Amniotic stem cell (primary cell): ENCODE results near the gene BASP1.
A peak's percentile ranks its signal among the peaks of the same experiment; 100 is the strongest.
"Not testable (repeated sequence)": the region's sequence is repeated elsewhere in the genome, so short reads cannot be mapped to it uniquely, and the experiment has no call there.

ENCODE experiments used
- DNase-seq: peaks from one replicate; lab custom pipeline; 2025; lab: John Stamatoyannopoulos, UW

BASP1 gene

DNA sequence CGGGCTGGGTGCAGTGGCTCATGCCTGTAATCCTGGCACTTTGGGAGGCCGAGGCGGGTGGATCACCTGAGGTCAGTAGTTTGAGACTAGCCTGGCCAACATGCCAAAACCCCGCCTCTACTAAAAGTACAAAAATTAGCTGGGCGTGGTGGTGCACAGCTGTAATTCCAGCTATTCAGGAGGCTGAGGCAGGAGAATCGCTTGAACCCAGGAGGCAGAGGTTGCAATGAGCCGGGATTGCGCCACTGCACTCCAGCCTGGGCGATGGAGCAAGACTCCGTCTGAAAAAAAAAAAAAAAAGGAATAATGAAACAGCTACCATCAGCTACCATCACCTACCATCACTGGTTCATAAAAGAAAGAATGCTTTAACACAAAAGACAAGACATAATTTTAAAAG is 25.9 kb upstream of the BASP1 start:
- DNase-seq, result not testable (repeated sequence)

DNA sequence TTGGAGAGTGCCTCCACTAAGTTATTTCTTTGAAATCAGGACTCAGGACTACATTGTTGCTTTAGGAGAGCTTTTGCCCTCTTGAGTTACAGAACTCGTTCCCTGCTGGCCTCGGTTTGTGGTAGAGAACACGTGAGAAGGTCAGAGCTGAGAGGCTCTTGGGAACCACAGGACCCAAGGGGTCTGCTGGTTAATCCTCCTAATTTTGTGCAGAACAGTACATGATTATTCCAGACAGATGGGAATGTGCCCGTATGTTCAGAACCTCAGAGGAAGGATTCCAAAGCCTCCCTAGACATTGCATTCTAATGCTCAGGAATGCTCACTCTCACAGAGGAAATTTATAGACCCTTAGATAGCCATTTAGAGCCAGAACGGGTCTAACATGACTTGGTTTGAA is 25.2 kb upstream of the BASP1 start:
- no peak for DNase-seq

DNA sequence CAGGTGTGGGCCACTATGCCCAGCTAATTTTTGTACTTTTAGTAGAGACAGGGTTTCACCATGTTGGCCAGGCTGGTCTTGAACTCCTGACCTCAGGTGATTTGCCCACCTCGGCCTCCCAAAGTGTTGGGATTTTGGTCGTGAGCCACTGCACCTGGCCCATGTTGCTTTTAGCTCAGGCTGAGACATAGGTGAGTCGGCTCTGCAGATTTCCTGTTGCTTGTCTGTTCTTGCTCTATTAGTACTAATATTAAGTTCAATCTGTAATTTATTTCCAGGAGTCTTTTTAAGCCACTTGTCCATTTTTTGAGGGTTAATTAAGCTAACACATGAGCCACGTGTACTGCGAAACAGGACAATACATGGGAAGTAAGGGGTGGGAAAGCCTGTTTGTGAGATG is 21.4 kb upstream of the BASP1 start:
- DNase-seq, result no peak

DNA sequence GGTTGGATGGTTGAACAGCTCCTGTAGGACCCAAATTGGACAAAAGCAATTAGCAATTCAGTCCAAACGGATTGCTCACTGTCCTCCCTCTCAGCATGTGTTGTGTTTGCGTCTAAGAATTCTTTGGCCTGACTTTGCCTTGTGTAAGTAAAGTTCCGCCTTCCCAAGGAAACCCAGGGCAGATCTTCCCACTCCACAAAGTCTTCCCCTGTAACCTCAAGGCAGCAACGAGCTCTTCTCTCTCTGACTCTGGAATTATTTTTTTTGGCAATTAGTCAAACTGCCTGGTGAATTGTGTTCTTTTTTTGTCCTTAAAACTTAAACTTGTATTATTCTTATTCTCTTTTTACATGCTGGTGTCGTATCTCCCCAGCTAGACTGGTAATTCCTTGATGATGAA is 20.7 kb upstream of the BASP1 start:
- DNase-seq, result no peak

DNA sequence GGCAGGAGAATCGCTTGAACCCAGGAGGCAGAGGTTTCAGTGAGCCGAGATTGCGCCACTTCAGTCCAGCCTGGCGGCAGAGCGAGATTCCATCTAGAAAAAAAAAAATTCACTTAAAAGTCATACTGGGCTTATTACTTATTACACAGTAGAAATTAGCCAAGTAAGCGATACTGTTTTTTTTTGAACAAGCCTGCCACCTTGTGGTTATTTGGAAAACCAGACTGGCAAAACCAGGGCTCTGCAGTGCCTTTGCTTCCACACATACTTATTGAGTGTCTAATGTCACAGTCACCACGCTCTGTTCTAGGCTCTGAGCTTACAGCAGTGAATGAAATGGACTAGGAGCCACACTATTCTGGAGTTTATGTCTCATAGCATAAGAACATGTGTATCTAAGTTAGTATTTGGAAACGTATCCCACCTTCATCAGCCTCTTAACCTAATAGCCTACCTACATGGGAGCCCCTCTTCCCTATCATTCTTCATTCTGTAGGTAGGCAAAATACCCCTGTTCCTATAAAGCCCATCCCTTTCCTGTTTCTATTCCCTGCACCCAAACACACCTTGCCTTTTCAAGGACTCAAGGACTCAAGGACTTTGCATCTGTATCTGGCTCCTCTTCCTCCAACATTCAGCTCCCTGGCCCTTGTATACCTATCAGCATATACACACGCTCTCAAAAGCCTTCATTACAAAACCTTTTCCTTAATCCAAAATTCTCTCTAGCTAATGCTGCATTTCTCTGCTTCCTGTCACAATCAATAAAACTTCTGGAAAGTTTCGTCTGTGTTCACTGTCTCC is 13.9 kb upstream of the BASP1 start:
- peak; percentile 30 for DNase-seq

DNA sequence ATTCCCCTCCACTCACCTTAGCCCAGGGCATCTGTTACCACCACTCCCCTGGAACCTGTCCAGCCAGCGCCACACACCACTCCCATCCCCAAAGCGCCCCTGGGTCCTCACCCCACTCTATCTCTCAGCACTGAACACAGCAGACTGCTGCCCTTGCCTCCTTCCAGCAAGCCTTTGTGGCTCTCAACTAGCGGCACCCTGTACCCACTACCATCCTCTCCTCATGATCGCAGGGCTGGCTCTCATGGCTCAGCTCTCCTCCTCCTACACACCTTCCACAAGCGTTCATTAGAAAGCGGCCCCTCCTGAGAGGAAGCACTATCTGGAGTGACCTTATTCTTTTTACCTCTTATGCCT is 13.3 kb upstream of the BASP1 start:
- DNase-seq, result no peak

DNA sequence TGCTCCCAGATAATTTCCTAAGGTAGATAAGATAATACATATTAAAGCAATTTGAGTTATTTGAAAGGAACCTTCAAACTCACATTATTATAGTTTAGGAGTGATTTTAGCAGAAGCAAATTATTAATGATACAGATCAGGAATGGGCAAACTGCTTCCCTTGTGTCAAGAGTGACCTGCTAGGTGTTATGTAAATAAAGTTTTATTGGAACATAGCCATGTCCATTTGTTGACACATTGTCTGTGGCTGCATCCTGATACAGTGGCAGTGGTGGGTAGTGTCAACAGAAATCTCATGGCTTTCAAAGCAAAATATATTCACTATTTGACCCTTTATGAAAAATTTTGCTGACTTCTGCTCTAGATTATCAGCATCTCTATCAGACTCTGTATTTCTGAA is 11.4 kb upstream of the BASP1 start:
- DNase-seq, result no peak

DNA sequence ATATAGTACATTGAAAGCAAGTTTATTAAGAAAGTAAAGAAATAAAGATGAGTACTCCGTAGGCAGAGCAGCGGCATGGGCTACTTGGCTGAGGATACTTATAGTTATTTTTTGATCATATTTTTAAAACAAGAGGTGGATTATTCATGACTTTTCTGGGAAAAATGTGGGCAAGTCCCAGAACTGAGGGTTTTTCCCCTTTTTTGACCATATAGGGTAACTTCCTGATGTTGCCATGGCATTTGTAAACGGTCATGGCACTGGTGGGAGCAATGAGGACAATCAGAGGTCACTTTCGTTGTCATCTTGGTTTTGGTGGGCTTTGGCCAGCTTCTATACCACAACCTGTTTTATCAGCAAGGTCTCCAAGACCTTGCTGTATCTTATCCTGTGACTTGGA is 5.2 kb upstream of the BASP1 start:
- DNase-seq, result no peak

DNA sequence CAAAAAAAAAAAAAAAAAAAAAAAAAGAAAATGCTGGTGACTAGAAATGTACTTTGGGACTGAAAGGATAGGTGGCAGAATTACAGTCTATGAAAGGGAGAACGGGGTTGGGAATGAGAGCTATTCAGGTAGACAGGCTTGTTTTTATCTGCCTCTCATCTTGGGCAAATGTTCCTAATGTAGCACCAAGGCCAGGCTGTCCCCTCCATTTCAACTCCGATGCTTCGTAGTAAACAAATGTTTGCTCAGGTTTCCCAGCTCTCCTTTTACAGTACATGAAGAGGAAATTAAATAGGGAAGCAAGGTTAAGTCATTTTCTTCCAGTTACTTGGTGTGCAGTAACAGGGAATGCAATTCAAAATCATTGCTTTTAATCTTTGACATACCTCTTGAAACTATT is 4.4 kb upstream of the BASP1 start:
- no peak for DNase-seq

DNA sequence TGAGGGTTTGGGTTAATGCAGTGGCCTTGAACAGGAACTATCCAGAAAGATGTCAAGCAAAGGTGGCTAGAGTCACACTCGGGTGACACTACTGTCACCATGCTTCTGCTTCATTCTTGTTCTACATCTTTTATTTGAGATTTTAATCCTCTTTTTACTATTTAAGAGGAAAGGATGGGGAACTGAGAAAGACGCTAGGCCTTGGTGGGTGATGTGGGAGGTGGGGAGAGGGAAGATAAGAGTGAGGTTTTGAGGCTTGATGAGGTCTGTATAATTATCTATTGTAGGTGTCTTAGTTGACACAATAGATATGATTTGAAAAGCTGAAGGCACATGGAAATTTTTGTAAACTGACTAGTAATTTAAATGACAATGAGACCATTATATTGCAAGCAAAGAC is 3.5 kb upstream of the BASP1 start:
- DNase-seq, result no peak

DNA sequence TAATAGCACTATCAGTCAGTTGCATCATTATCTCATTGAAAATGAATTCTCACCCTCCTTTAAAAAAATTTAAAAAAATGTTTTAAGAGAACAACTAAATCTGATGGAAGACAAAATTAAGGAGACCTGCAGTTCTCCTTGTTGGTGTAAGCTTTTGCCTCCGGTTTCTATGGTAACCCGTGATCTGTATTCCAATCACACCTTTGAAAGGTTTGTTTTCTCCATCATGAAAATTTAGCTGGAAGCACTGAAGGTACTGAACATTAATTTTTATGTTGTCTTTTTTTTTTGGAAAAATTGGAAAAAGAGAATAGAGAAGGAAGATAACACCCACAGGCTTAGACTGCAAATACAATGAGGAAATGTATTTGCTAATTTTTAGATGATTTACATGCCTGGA is 2.5 kb upstream of the BASP1 start:
- no peak for DNase-seq

DNA sequence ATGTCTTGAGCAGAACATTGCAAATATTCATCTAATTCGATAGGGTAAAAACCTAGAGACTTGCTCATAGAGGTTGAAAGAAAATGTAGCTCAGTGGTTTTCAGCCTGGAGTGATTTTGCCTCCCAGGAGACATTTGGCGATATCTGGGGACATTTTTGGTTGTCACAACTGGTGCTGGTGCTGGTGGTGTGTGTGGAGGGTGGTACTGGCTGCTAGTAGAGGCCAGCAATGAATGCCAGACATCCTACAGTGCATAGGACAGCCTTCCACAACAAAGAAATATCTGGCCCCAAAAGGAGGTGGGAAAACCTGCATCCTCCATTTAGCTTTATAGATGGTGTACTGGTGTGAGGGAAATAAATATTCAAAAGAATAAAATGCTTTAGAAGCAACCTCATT is 2.1 kb upstream of the BASP1 start:
- no peak for DNase-seq

DNA sequence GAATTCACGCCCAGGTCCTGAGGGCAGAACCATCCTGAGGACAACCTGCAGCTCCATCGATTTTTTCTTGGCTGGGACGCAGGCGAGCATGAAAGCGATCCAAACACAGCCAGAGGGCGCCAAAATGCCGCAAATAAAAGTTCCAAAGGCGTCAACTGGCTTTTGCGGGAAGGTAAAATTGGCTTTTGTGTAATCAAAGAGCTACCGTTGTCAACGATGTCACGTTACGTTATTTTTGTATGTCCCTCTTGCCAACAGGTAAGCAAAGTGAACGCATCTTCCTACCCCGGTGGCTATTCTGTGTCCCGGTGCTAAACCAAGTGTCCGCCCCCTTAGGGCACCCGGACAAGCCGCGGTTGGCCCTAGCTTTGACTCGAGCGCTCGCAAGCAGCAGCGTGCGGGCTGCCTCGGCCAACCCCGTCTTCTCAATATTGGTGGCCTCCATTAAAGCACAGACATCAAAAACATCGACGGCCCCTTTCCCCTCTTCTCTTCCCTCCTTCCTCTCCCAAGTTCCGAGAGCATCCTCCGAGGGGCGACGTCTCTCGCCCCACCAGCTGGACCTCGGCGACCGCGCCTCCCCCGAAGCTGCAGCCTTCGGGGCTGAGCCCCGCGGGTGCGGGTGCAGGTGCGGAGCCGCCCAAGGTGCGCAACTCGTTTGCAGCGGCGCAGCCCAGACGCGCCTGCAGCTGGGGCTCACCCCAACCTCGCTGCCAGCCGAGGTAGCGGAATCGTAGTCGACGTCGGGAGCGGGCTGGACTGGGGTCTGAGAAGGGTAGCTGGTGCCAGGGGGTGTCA is 1.1 kb upstream of the BASP1 start:
- DNase-seq, result peak; percentile 77

DNA sequence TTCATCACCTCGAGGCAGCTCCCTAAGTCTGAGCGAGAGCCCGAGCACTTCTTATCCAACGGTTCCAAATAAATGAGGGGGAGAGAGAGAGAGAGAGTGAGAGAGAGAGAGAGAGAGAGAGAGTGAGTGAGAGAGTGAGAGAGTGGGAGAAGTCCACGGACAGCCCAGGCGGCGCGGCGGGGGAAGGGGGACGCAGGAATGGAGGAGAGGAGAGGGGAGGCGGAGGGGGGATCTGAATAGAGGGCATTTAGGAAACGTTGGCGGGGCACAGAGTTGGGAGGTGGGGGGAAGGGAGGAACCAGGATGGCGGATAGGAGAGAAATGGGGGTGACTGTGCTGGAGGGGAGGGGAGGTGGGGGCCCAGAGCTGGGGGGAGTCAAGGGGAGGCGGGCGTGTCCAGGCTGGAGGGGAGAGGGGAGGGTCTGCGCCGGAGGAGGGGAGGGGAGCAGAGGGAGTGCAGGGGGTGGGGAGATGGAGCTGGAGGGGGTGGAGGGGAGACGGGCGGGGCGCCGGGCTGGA is 398 bp upstream of the BASP1 start:
- DNase-seq, result no peak

DNA sequence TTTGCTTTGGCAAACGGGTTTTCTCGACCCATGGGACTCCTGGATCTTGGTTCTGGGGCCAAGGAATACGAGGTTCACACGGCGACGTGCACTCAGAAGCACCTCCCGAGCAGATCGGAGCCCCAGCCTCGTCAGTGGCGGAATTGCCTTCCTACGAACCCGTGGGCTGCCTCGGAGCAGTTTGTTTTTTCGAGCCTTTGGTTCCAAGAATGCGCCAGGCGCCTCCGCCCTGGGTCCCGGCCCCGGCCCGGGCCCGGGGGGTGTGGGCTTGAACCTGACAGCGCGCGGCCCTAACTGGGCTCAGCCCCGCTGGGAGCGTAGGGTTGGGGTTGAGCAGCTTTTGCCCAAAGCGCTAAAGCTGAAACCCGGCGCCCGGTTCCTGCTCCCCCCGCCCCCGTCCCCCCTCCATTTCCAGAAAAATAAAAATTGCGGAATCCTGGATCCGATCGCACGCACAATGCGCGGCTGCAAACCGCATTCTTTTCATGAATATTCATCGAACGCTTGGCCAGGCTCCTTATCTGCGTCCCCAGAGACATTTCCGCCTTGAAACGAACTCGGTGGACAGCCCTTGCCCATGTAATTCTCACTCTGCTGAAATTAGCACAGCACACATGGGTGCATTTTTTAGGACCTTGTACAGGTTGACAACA is 1.0 kb downstream of the BASP1 start:
- DNase-seq, result peak; percentile 40

DNA sequence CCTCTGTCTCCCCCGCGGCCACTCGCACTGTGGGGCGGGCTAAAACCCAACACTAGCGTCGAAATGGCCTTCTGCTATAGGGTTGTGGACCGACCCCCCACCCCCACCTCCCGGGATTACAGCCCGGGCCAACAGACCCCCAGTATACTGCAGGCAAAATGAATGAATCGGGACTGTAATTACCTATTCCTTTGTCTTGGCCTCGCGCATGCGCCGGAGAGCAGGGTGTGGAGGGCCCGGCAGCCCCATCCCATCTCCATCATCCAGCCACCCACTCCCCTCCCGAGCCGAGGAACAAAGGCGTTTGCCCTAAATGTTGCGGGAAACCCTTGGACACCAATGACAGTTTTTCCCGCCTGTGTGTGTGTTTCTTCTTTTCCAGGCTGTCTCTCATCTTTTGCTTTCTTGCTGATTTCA is 1.6 kb downstream of the BASP1 start:
- DNase-seq, result no peak

DNA sequence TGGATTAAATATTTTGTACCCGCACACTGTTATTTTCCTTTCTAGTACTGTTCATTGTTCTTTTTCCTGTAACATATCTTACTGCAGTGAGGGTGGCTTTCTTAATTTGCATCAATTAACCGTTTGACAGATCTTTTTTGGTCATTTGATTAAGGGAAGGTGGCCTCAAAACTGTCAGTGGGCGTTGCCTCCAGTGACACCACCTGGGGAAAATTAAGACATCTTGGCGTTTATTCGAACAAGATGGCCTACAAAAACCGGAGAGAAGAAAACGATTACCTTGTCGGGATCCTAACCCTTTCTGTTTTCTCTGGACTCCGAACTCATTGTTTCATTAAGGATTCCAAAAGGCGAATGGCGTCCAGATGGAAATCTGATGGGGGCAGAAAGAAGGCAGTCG is 2.0 kb downstream of the BASP1 start:
- DNase-seq, result no peak

DNA sequence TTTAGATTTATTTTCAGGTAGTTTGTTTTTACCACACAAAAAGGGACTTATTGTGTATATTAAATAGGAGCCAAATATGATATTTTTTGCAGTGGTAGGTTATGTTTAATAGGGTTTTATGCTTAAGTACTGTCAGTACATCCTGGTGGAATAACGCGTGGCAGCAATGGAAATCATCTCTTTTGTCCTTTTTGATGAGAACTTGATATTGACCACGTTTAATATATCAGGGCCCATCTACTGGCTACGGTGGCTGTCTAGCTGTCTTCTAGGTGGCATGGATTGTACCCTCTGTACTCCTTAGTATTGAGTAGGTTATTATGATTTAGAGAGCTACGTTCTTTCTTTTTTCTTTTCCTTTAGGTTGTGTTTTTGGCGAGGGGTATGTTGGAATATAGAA is 2.6 kb downstream of the BASP1 start:
- no peak for DNase-seq

DNA sequence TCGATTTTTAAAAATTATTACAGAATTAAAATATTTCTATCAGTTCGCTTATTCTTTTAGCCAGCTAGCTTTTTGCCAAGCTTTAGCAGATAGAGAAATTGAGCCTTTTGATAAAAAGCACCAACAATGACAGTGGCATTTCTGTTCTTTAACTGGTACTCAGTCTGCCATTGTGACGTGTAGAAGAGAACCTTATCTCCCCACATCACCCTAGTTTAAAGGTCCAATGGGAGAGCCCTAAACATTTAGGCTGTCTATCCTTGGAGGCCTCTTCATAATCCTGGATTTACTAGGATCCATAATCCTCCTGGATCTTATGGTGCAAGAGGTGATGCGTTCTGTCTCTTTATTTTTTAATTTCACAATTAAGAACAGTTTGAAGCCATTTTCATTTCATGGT is 3.0 kb downstream of the BASP1 start:
- no peak for DNase-seq

DNA sequence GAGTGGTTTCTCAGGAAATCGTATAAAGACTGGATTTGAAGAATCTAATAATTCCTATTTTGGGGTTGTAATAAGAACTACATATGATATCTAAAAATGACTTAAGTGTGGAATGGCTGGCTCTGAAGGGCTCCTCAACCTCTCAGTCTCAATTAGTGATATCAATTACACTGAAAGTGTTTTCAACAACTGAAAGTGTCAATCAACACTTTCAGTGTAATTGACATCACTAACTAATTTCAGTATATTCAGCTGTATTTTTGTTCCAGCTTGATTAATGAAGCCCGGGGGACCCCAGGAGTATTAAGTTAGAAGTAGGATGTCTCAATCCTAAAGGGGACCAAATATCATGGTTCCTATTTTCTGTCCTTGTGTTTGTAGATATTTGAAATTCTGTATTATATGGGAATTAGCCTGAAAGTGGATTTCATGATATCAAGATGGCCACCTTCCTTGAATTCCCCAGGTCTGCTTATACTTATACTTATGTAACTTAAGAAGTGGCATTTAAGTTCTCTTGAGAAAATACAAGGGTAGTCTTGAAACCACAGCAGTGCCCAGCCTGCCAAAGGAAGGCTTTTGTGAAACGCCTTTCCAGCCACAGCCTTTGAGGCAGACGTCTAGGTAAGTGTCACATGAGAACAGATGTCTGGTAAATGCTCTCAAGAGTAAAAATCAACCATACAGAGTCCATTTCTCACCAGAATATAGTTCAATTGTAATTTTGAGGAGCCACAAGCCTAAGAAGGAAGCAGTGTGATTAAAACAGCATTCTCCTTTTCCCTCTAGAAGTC is 4.6 kb downstream of the BASP1 start:
- no peak for DNase-seq

DNA sequence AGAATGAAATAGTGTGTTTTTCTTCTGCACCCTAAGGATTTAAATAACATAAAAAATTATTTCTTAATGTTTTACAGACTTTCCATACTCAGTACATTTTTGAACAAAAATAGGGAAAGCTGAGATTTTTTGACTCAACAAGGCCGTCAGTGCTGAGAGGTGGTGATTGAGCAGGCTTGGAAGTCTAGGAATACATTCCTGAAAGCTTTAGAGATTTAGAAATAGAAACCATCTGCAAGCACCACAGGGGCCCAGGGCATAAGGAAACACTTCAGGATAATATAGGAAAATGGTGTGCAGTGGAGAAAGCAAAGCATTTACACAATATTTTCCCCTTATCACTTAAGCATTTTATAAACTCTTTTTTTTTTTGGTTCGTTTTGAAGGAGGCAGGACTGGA is 5.2 kb downstream of the BASP1 start:
- no peak for DNase-seq
